DND-41 (cell line): ENCODE results near the gene RNLS.

Experiments
- CTCF ChIP-seq: IDR thresholded peaks from 2 replicates; pipeline ENCODE4 v1.5.1; 2012; ENCODE audit warnings: borderline replicate concordance, low read length, moderate library complexity, mild to moderate bottlenecking; ENCODE audit not compliant: poor library complexity, severe bottlenecking; ENCODE audit errors: extremely low read depth
- EZH2 ChIP-seq: IDR thresholded peaks from 3 replicates; pipeline ENCODE4 v1.6.1; 2012; ENCODE audit warnings: borderline replicate concordance, low read depth, mild to moderate bottlenecking, moderate library complexity, low read length, inconsistent platforms; ENCODE audit not compliant: severe bottlenecking

DNA sequence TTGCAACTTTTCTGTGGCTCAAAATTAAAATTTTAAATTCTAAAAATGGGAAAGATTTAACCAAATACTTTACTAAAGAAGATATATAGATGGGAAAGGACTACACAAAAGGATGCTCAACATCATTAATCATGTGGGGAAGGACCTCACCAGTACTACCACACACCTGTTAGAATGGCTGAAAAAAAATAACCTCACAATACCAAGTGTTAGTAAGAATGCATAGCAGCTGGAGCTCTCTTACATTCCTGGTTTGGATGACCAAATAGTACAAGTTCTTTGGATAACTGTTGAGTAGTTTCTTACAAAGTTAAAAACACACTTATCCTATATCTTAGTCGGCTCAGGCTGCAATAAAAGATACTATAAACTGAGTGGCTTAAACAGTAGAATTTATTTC is 37.3 kb upstream of the RNLS start:
- TF ChIP-seq CTCF (no peak), EZH2 (no peak)
